ENCODE data around the gene KCNQ1.

The KCNQ1 gene

DNA sequence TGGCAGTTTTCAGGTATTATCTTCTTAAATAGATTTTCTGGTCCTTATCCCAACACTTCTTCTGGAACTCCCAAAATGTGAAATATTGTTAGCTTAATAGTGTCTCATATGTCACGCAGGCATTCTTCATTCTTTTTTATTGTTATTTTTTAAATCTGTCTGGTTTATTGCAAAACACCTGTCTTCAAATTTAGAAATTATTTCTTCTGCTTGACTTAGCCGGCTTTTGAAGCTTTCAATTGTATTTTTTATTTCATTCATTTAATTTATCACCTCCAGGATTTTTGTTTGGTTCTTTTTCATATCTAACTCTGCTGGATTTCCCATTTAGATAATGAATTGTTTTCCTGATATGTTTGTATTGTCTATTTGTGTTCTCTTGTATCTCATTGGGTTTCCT, 205.0 kb downstream of the KCNQ1 start:
- no peak for FAIRE-seq

DNA sequence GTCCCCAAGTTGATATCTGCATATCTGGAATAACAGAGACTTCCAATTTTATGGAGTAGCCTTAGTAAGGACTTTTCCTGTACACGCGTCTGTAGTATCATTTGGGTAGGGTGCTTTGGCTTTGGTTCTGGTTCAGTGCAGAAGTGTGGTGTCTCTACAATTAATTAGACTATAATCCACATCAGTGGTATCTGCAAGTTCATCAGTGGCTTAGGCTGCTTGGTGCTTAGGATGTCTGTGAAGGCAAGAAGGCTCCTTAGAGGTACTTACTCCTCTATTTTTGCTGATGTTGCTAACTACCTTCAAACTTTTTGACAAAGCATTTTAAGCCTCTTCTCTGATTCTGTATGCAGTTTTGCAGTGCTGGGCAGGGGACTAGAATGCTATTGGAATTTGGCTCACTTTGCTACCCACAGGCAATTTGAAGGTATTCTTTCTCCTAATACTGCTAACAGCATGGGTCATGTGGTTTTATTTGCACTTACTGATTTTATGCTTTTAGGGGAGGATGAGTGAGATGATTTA, 205.6 kb downstream of the KCNQ1 start:
- DNase-seq (ENCODE audit: insufficient read length, low spot score) (no peak), FAIRE-seq (no peak)
- TF ChIP-seq, protein P1, sequence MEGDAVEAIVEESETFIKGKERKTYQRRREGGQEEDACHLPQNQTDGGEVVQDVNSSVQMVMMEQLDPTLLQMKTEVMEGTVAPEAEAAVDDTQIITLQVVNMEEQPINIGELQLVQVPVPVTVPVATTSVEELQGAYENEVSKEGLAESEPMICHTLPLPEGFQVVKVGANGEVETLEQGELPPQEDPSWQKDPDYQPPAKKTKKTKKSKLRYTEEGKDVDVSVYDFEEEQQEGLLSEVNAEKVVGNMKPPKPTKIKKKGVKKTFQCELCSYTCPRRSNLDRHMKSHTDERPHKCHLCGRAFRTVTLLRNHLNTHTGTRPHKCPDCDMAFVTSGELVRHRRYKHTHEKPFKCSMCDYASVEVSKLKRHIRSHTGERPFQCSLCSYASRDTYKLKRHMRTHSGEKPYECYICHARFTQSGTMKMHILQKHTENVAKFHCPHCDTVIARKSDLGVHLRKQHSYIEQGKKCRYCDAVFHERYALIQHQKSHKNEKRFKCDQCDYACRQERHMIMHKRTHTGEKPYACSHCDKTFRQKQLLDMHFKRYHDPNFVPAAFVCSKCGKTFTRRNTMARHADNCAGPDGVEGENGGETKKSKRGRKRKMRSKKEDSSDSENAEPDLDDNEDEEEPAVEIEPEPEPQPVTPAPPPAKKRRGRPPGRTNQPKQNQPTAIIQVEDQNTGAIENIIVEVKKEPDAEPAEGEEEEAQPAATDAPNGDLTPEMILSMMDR (IDR thresholded peaks at IDR 0.05; ENCODE audit: insufficient read depth, missing control alignments): no peak

More for the DNA sequence above, 205.0 kb downstream of the KCNQ1 start:
- DNase-seq (ENCODE audit: insufficient read length, low spot score): no peak
- TF ChIP-seq, protein P1 (IDR thresholded peaks at IDR 0.05; ENCODE audit: insufficient read depth, missing control alignments): no peak

DNA sequence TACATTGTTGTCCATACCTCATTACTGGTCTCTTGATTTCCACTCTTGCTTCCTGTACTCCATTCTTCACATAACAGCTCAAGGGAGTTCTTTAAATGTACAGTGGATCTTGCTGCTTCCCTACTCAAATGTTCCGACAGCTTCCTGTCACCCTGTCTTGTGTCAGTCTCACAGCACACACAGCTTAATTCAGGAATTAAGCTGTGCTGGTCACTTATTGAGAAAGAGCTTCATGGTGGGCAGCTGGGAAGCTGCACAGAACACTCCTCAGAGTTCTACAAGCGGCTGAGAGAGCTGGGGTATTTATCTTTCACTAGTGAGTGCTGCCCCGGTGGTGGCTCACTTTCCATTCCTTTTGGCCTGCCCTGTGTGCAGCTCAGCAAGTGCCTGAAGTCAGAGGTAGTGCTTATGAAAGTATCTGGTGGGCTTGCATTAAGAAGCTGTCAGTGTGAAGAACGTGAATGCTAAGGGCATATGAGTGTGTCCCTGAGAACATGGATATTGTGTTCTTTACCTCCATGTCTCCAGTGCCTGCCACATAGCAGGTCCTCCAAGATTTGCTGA, 206.3 kb downstream of the KCNQ1 start:
- DNase-seq (ENCODE audit: insufficient read length, low spot score) (no peak), FAIRE-seq (no peak)
- TF ChIP-seq, protein P1 (IDR thresholded peaks at IDR 0.05; ENCODE audit: insufficient read depth, missing control alignments): no peak

DNA sequence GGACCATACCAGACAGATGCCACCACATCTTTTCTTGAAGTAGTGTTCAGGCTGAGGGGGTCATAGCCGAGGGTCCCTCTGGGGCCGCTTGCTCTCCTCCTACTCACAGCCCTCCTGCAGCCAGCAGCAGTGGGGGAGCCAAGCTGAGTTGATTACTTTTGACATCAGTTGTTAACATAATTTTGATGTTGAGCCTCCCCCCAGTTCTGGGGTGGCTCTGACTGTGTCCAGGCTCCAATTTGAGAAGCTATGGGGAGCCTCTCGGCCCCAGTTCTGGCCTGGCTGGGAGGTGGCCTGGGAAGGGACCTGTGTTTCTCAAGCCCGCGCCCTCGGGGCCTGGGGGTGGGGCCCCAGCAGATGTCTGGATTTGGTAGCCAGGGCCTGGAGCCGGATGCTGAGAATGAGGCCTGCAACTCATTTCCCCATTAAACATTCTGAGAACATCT, 207.0 kb downstream of the KCNQ1 start:
- no peak for DNase-seq (ENCODE audit: insufficient read length, low spot score)
- TF ChIP-seq, protein P1 (IDR thresholded peaks at IDR 0.05; ENCODE audit: insufficient read depth, missing control alignments): no peak
- no peak for FAIRE-seq

DNA sequence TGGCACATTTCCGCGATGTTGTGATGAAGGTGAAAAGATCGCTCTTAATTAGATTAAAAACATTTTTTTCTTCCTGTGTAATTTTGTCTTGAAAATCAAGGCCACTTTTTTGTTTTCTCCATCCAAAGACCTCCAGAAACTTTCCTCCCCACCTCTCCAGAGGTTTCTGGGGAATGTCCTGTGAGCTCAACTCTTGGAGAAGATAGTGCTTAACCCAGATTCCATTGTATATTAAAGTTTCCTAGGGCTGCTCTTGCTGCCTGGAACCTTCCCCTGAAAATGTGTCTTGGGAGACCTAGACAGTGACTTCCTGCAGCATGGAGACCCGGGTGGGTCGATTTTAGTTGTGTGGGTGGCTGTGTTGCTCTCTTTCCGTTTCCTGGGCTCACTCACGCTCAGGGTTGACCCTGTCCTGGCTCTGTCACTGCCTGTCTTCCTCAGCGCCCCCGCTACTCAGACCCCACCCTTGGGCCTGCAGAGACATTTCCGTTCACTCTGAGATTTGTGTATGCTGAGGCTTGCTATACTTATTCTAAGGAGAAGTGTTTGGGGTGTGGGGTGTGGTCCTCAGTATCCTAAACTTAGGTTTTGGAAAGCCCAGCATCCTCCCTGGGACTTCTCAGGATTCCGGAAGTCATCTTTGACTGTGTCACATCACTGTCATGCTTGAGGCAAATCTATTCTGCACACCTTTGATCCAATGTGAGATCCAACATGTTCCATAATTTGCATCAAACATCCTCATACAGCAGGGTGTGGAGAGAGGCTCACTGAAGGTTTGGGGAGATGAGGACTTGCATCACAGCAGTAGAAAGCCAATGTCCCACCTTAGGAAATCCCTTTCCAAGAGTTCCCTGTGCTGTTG, 207.8 kb downstream of the KCNQ1 start:
- DNase-seq (ENCODE audit: insufficient read length, low spot score) (no peak), FAIRE-seq (no peak)
- TF ChIP-seq, protein P1 (IDR thresholded peaks at IDR 0.05; ENCODE audit: insufficient read depth, missing control alignments): no peak

DNA sequence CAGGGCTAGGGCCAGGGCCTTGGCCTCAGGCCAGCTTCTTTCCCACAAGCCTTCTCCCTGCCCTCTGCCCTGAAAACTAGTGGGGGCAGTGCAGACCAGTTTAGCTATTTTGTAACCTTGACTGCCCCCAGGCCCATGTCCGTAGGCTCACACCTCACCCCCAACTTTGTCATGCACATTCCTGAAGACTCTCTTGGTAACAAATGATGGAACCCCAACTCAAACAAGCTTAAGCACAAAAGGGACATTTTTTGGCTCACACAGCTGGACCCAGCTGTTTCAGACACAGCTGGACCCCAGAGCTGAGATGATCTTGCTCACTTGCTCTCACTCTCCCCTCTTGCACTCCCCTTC, 208.4 kb downstream of the KCNQ1 start:
- TF ChIP-seq, protein P1 (IDR thresholded peaks at IDR 0.05; ENCODE audit: insufficient read depth, missing control alignments): no peak
- DNase-seq (ENCODE audit: insufficient read length, low spot score) (no peak), FAIRE-seq (no peak)
